PC-9 (cell line): ENCODE results near the gene C3orf18.

Experiments used
- EZH2 ChIP-seq: fragments of 200-600 bp; sonication (generic); IDR thresholded peaks from 2 replicates; pipeline ENCODE4 v1.8.0; 2017; ENCODE audit warnings: antibody characterized with exemption, low read depth
- TF ChIP-seq, protein P1 (sequence below): fragments of 200-600 bp; sonication (generic); conservative IDR thresholded peaks from 2 replicates; pipeline ENCODE4 v1.6.1; 2017; ENCODE audit warnings: mixed run types, antibody characterized with exemption, mild to moderate bottlenecking, moderate library complexity

DNA sequence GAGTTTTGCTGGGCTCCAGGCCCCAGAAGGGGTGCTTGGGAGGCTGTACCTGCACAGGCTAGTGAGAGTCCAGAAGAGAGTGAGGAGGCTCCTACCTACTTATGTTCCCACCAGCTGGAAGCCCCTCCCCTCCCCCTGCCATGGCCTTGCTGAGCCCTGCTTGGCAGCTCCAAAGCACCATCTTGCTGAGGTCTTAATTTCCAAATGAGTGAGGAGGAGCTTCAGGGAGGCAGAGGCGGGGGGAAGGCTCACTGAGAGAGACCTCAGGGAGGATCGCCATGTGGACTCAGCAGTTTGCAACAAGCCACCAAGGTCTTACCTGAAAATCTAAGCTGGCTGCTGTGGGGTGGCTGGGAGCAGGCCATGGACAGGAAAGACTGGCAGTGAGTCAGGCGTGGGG is 55.4 kb downstream of the C3orf18 start:
- TF ChIP-seq, protein P1, sequence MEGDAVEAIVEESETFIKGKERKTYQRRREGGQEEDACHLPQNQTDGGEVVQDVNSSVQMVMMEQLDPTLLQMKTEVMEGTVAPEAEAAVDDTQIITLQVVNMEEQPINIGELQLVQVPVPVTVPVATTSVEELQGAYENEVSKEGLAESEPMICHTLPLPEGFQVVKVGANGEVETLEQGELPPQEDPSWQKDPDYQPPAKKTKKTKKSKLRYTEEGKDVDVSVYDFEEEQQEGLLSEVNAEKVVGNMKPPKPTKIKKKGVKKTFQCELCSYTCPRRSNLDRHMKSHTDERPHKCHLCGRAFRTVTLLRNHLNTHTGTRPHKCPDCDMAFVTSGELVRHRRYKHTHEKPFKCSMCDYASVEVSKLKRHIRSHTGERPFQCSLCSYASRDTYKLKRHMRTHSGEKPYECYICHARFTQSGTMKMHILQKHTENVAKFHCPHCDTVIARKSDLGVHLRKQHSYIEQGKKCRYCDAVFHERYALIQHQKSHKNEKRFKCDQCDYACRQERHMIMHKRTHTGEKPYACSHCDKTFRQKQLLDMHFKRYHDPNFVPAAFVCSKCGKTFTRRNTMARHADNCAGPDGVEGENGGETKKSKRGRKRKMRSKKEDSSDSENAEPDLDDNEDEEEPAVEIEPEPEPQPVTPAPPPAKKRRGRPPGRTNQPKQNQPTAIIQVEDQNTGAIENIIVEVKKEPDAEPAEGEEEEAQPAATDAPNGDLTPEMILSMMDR: no peak
- TF ChIP-seq EZH2: no peak
